Activated naive CD8-positive, alpha-beta T cell treated with anti-CD3 and anti-CD28 coated beads, Interleukin-2, amount 50 U/mL, for 24 hours (primary cell): ENCODE results near the gene PODXL.
"Not testable (repeated sequence)": the region's sequence is repeated elsewhere in the genome, so short reads cannot be mapped to it uniquely, and the experiment has no call there.

ENCODE experiments used
- ATAC-seq: fragments of 150-1000 bp; cut with Tn5 transposase; one replicate; pipeline ENCODE4 v1.10.0; 2021
- DNase-seq: peaks from one replicate; pipeline ENCODE4 v3.0.0; 2021
- H3K27ac Mint-ChIP-seq: one replicate; pipeline ENCODE4 v1.8.0; 2021; ENCODE audit warnings: mild to moderate bottlenecking, mixed read lengths
- H3K27me3 Mint-ChIP-seq: one replicate; pipeline ENCODE4 v1.8.0; 2021; ENCODE audit warnings: mixed read lengths
- H3K36me3 Mint-ChIP-seq: one replicate; pipeline ENCODE4 v1.8.0; 2021; ENCODE audit warnings: low read depth, mixed read lengths
- H3K4me1 Mint-ChIP-seq: one replicate; pipeline ENCODE4 v1.8.0; 2021; ENCODE audit warnings: mixed read lengths
- H3K4me3 Mint-ChIP-seq: one replicate; pipeline ENCODE4 v1.8.0; 2021; ENCODE audit warnings: mild to moderate bottlenecking, moderate library complexity, mixed read lengths
- H3K9me3 Mint-ChIP-seq: one replicate; pipeline ENCODE4 v1.8.0; 2021; ENCODE audit warnings: mixed read lengths

The PODXL gene

DNA sequence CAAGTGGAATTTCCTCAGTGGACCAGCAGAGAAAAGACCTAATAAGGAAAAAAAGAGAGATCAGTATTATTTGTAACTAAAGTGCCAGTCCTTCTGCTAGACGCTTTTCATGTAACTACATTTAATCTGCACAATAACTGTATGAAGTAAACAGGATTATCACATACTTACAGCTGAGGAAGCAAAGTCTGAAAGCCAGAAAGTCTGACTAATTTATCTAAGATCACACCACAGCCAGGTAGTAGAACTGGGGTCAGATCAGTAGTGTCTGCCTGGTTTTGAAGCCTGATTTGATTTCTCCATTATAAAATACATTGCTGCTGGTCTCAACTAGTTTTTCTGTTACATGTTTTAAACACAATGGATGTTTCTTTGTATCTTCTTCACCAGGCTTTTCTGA lies 69.2 kb downstream of the PODXL start:
- H3K27me3 Mint-ChIP-seq: no peaks in the 10 kb centered on the region
- ATAC-seq: no peak
- no peak overlapping the region for H3K27ac Mint-ChIP-seq
- H3K36me3 Mint-ChIP-seq: peaks cover 4% of the 10 kb centered on the region
- H3K4me3 Mint-ChIP-seq: no peak overlapping the region
- no peak for DNase-seq
- H3K9me3 Mint-ChIP-seq: no peaks in the 10 kb centered on the region
- H3K4me1 Mint-ChIP-seq: no peaks in the 10 kb centered on the region

DNA sequence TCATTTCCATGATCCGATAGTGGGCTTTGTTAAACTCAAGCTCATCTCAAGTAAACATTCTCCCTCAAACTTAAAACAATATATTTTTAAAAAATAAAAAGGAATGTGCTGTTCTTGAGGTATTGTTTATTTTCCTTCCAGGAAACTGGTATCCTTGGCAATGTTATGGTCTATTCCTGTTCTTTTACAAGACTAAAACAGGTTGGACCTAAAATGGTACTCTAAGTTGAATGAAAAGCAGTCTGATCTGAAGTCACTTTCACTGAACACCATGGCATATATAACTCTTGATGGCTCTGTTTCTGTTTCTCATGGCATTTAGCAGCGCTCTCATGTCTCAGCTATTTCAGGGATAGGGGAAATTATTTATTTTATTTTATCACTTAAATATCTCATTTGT lies 70.1 kb downstream of the PODXL start:
- DNase-seq: no peak
- H3K36me3 Mint-ChIP-seq: peaks cover 4% of the 10 kb centered on the region
- H3K4me1 Mint-ChIP-seq: no peaks in the 10 kb centered on the region
- no peaks in the 10 kb centered on the region for H3K9me3 Mint-ChIP-seq
- H3K27ac Mint-ChIP-seq: no peak overlapping the region
- no peaks in the 10 kb centered on the region for H3K27me3 Mint-ChIP-seq
- no peak for ATAC-seq
- no peak overlapping the region for H3K4me3 Mint-ChIP-seq

DNA sequence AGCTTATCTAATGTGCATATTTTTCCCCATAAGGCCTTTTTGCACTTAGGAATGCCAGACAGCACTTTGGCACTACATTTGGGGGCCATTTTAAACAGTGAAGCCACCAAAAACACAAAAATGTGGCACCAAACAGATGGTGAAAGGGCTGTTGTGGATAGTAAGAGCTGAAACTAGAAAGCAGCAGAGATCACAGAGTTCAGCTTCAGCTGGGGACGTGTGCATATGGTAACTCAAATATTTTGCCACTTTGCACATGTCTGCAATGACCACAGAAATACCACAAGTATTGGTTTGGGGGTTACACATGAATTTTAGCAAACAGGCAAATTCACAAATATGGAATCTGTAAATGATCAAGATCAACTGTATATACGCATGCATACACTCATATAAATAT lies 72.8 kb downstream of the PODXL start:
- peaks cover 11% of the 10 kb centered on the region for H3K36me3 Mint-ChIP-seq

GRCh38 chr7:131482800-131483199 lies 73.6 kb downstream of the PODXL start:
- DNase-seq (no peak), ATAC-seq (no peak)
- H3K9me3 Mint-ChIP-seq: no peaks in the 10 kb centered on the region
- no peak overlapping the region for H3K27ac Mint-ChIP-seq
- no peaks in the 10 kb centered on the region for H3K4me1 Mint-ChIP-seq
- no peaks in the 10 kb centered on the region for H3K27me3 Mint-ChIP-seq
- peaks cover 11% of the 10 kb centered on the region for H3K36me3 Mint-ChIP-seq
- H3K4me3 Mint-ChIP-seq: no peak overlapping the region

More for the DNA sequence above, 72.8 kb downstream of the PODXL start:
- no peak overlapping the region for H3K27ac Mint-ChIP-seq
- ATAC-seq (no peak), DNase-seq (no peak)
- no peaks in the 10 kb centered on the region for H3K9me3 Mint-ChIP-seq
- H3K27me3 Mint-ChIP-seq: no peaks in the 10 kb centered on the region
- no peaks in the 10 kb centered on the region for H3K4me1 Mint-ChIP-seq
- no peak overlapping the region for H3K4me3 Mint-ChIP-seq

DNA sequence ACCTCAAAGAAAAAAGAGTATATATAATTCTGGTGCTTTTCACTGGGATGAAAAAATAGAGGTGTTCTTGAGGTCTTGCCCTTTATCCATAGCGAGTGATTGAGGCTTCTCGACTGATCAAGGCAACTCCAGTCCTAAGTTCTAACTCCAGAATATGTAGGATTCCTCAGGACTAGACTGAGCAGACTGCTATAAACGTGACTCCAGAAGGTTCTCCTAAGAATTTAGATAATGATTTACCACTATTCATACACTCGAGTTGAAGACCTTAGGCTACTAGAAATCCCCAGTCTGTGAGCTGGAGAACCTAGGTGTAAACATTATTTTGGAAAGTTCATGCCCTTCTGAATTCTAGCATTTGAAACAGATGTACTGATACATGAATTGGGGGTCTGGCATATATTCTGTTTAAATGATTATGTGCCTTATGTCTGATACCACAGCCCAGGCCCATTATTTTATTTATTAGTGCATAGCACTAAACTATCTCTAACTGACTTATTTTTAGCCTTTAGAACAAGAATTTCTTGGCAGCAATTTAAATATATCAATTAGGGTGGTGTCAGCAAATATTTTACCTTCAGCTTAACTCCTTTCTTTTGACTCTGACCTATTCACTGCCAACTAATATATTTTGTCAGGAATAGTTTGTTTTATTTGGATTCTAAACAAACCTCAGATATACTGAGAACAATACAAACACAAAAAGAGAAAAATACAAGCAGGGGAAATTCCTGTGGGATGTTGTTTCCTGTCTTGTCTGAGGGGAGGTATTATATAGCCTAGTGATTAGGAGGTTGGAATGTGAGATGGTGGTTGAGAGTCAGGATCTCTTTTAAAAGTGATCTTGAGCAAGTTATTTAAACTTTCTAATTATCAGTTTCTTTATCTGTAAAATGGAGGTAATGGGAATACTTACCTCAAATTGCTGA lies 75.8 kb downstream of the PODXL start:
- Mint-ChIP-seq H3K27me3 (no peaks in the 10 kb centered on the region), H3K27ac (no peak overlapping the region), H3K9me3 (no peaks in the 10 kb centered on the region), H3K36me3 (peaks cover 18% of the 10 kb centered on the region), H3K4me1 (no peaks in the 10 kb centered on the region), H3K4me3 (no peak overlapping the region)
- ATAC-seq: no peak
- DNase-seq: no peak

DNA sequence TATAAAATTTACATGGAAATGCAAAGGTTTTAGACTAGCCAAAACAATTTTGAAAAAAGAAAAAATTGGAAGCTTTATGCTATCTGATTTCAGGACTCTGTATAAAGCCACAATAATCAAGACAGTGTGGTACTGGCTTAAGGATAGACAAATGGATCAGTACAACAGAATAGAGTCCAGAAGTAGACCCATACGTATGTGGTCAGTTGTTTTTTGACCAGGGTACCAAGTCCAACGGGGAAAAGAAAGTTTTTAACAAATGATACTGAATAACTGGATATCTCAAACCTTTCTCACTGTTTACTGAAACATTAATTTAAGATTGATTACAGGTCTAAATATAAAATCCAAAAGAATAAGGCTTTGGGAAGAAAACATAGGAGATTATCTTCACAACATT lies 79.7 kb downstream of the PODXL start:
- ATAC-seq: no peak
- no peak for DNase-seq
- H3K27ac Mint-ChIP-seq: no peak overlapping the region
- no peaks in the 10 kb centered on the region for H3K4me1 Mint-ChIP-seq
- no peak overlapping the region for H3K4me3 Mint-ChIP-seq
- H3K9me3 Mint-ChIP-seq: no peaks in the 10 kb centered on the region
- no peaks in the 10 kb centered on the region for H3K27me3 Mint-ChIP-seq
- peaks cover 40% of the 10 kb centered on the region for H3K36me3 Mint-ChIP-seq

GRCh38 chr7:131471250-131472004 lies 85.0 kb downstream of the PODXL start:
- DNase-seq (no peak), ATAC-seq (no peak)
- H3K4me3 Mint-ChIP-seq: no peak overlapping the region
- H3K36me3 Mint-ChIP-seq: peaks cover 53% of the 10 kb centered on the region
- peaks cover 2% of the 10 kb centered on the region for H3K4me1 Mint-ChIP-seq
- no peaks in the 10 kb centered on the region for H3K27me3 Mint-ChIP-seq
- H3K27ac Mint-ChIP-seq: no peak overlapping the region
- H3K9me3 Mint-ChIP-seq: no peaks in the 10 kb centered on the region

GRCh38 chr7:131467788-131468187 lies 88.6 kb downstream of the PODXL start:
- H3K27me3 Mint-ChIP-seq: no peaks in the 10 kb centered on the region
- no peaks in the 10 kb centered on the region for H3K9me3 Mint-ChIP-seq
- no peak overlapping the region for H3K4me3 Mint-ChIP-seq
- DNase-seq: no peak
- no peak for ATAC-seq
- no peak overlapping the region for H3K27ac Mint-ChIP-seq
- H3K4me1 Mint-ChIP-seq: peaks cover 2% of the 10 kb centered on the region
- peaks cover 46% of the 10 kb centered on the region for H3K36me3 Mint-ChIP-seq

DNA sequence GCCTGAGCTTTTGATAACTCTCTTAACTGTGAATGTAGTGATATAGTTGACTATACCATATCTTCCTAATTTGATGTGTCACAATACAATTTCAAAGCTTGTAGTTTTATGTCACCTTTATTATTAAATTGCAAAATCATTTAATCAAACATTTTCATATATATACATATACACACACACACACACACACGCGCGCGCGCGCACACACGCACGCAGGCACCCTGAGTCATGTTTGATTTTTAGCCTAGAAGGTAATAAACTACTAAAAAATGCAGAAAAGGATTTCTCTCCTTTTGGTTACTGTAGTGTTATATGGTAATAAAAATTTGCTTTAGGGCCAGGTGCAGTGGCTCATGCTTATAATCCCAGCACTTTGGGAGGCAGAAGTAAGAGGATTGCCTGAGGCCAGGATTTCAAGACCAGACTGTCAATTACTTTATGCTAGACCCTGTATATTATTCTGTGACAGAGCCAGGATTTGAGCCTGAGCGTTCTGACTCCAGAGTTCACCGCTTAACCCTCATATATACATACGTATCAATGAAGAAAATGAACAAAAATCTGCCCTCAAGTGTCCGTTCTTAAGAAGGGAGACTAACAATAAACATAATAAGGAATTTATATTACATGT lies 89.6 kb downstream of the PODXL start:
- Mint-ChIP-seq H3K27ac (no peak overlapping the region), H3K4me3 (no peak overlapping the region), H3K27me3 (no peaks in the 10 kb centered on the region), H3K9me3 (no peaks in the 10 kb centered on the region), H3K4me1 (peaks cover 2% of the 10 kb centered on the region), H3K36me3 (peaks cover 42% of the 10 kb centered on the region)
- no peak for ATAC-seq
- no peak for DNase-seq

GRCh38 chr7:131462715-131463114 lies 93.7 kb downstream of the PODXL start:
- not testable (repeated sequence) for H3K9me3 Mint-ChIP-seq, H3K4me3 Mint-ChIP-seq, ATAC-seq, H3K27me3 Mint-ChIP-seq, H3K27ac Mint-ChIP-seq, H3K4me1 Mint-ChIP-seq, DNase-seq
- H3K36me3 Mint-ChIP-seq: peaks cover 36% of the 10 kb centered on the region

- DNase-seq (no peak), ATAC-seq (no peak)
- Mint-ChIP-seq H3K27ac (no peak overlapping the region), H3K9me3 (no peaks in the 10 kb centered on the region), H3K4me3 (no peak overlapping the region), H3K36me3 (peaks cover 33% of the 10 kb centered on the region), H3K27me3 (no peaks in the 10 kb centered on the region), H3K4me1 (no peaks in the 10 kb centered on the region)
These were observed 94.4 kb downstream of the PODXL start for GRCh38 chr7:131462059-131462458.

DNA sequence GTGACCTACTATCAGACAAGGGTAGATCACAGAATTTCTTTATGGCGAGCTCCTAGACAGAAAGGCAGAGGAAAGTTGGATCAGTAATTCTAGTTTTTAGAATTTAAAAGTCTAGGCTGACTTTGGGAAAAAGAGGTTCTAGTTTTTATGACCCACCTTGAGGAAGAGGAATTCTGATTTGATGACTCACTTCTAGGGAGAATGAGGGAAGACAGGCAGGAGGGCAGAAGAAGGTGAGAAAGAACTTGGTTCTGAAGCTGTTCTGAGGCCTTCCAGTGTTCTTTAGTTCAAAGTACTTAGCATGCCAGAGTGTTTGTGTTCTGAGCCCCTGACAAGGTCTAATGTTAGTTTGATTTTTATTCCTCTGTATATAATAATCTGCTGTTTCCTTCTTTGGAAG lies 97.2 kb downstream of the PODXL start:
- Mint-ChIP-seq H3K27me3 (no peaks in the 10 kb centered on the region), H3K4me3 (no peak overlapping the region), H3K27ac (no peak overlapping the region), H3K9me3 (no peaks in the 10 kb centered on the region), H3K4me1 (no peaks in the 10 kb centered on the region), H3K36me3 (peaks cover 26% of the 10 kb centered on the region)
- ATAC-seq (no peak), DNase-seq (no peak)

- H3K27me3 Mint-ChIP-seq: no peaks in the 10 kb centered on the region
- H3K27ac Mint-ChIP-seq: no peak overlapping the region
- ATAC-seq (no peak), DNase-seq (no peak)
- no peaks in the 10 kb centered on the region for H3K9me3 Mint-ChIP-seq
- no peak overlapping the region for H3K4me3 Mint-ChIP-seq
- no peaks in the 10 kb centered on the region for H3K4me1 Mint-ChIP-seq
- H3K36me3 Mint-ChIP-seq: peaks cover 23% of the 10 kb centered on the region
These were observed 100.1 kb downstream of the PODXL start for GRCh38 chr7:131456338-131456737.

DNA sequence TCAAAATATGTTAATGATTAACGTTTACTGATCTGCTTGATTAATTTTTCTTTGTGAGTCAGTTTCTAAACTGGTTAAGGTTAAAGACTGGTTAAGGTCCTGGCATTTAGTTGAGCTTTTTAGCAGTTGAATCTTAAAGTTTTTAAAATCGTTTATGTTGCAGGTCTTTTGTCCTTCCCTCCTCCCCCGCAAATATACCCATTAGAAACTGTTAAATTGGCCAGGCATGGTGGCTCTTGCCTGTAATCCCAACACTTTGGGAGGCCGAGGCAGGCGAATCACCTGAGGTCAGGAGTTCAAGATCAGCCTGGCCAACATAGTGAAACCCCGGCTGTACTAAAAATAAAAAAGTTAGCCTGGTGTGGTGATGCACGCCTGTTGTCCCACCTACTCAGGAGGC lies 100.9 kb downstream of the PODXL start:
- peaks cover 20% of the 10 kb centered on the region for H3K36me3 Mint-ChIP-seq

GRCh38 chr7:131455001-131455400 lies 101.4 kb downstream of the PODXL start:
- no peak overlapping the region for H3K27ac Mint-ChIP-seq
- no peak for DNase-seq
- no peaks in the 10 kb centered on the region for H3K27me3 Mint-ChIP-seq
- H3K9me3 Mint-ChIP-seq: no peaks in the 10 kb centered on the region
- no peaks in the 10 kb centered on the region for H3K4me1 Mint-ChIP-seq
- no peak overlapping the region for H3K4me3 Mint-ChIP-seq
- ATAC-seq: no peak
- peaks cover 18% of the 10 kb centered on the region for H3K36me3 Mint-ChIP-seq

More for the DNA sequence above, 100.9 kb downstream of the PODXL start:
- ATAC-seq (no peak), DNase-seq (no peak)
- no peak overlapping the region for H3K27ac Mint-ChIP-seq
- no peaks in the 10 kb centered on the region for H3K4me1 Mint-ChIP-seq
- no peak overlapping the region for H3K4me3 Mint-ChIP-seq
- H3K9me3 Mint-ChIP-seq: no peaks in the 10 kb centered on the region
- H3K27me3 Mint-ChIP-seq: no peaks in the 10 kb centered on the region
